HG02678 (cell line): Measurements from ENCODE around the gene LPCAT1.
"Not testable (repeated sequence)": the region's sequence is repeated elsewhere in the genome, so short reads cannot be mapped to it uniquely, and the experiment has no call there.

Experiments
- ATAC-seq: cut with Tn5 transposase; IDR thresholded peaks from one replicate; pipeline ENCODE4 v1.9.1; 2021; ENCODE audit warnings: mild to moderate bottlenecking, moderate library complexity; ENCODE audit not compliant: unreplicated experiment

The LPCAT1 gene

GRCh38 chr5:1481266-1481958, 42.3 kb downstream of the LPCAT1 start:
- ATAC-seq, result no peak

- no peak for ATAC-seq
Measured at GRCh38 chr5:1480806-1481205, 43.0 kb downstream of the LPCAT1 start.

- ATAC-seq, result no peak
Measured at GRCh38 chr5:1480217-1480616, 43.5 kb downstream of the LPCAT1 start.

GRCh38 chr5:1479581-1480188, 44.1 kb downstream of the LPCAT1 start:
- ATAC-seq, result no peak

- ATAC-seq, result no peak
Measured at GRCh38 chr5:1479066-1479465, 44.7 kb downstream of the LPCAT1 start.

- no peak for ATAC-seq
Measured at GRCh38 chr5:1478271-1479035, 45.3 kb downstream of the LPCAT1 start.

- ATAC-seq, result no peak
Measured at GRCh38 chr5:1477341-1477740, 46.4 kb downstream of the LPCAT1 start.

GRCh38 chr5:1476967-1477310, 46.8 kb downstream of the LPCAT1 start:
- ATAC-seq, result no peak

GRCh38 chr5:1476181-1476966, 47.4 kb downstream of the LPCAT1 start:
- ATAC-seq, result no peak

- ATAC-seq, result not testable (repeated sequence)
Measured at GRCh38 chr5:1475544-1475900, 48.2 kb downstream of the LPCAT1 start.

- ATAC-seq, result no peak
Measured at GRCh38 chr5:1474866-1475543, 48.8 kb downstream of the LPCAT1 start.

- ATAC-seq, result no peak
Measured at GRCh38 chr5:1474183-1474839, 49.4 kb downstream of the LPCAT1 start.

GRCh38 chr5:1473746-1474145, 50.0 kb downstream of the LPCAT1 start:
- no peak for ATAC-seq

- no peak for ATAC-seq
Measured at GRCh38 chr5:1472964-1473628, 50.7 kb downstream of the LPCAT1 start.

GRCh38 chr5:1471997-1472963, 51.5 kb downstream of the LPCAT1 start:
- no peak for ATAC-seq

GRCh38 chr5:1471240-1471853, 52.4 kb downstream of the LPCAT1 start:
- ATAC-seq, result no peak

GRCh38 chr5:1470762-1471211, 53.0 kb downstream of the LPCAT1 start:
- no peak for ATAC-seq
